Measurements from ENCODE around the gene CNPY4.

Gene CNPY4, protein sequence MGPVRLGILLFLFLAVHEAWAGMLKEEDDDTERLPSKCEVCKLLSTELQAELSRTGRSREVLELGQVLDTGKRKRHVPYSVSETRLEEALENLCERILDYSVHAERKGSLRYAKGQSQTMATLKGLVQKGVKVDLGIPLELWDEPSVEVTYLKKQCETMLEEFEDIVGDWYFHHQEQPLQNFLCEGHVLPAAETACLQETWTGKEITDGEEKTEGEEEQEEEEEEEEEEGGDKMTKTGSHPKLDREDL

DNA sequence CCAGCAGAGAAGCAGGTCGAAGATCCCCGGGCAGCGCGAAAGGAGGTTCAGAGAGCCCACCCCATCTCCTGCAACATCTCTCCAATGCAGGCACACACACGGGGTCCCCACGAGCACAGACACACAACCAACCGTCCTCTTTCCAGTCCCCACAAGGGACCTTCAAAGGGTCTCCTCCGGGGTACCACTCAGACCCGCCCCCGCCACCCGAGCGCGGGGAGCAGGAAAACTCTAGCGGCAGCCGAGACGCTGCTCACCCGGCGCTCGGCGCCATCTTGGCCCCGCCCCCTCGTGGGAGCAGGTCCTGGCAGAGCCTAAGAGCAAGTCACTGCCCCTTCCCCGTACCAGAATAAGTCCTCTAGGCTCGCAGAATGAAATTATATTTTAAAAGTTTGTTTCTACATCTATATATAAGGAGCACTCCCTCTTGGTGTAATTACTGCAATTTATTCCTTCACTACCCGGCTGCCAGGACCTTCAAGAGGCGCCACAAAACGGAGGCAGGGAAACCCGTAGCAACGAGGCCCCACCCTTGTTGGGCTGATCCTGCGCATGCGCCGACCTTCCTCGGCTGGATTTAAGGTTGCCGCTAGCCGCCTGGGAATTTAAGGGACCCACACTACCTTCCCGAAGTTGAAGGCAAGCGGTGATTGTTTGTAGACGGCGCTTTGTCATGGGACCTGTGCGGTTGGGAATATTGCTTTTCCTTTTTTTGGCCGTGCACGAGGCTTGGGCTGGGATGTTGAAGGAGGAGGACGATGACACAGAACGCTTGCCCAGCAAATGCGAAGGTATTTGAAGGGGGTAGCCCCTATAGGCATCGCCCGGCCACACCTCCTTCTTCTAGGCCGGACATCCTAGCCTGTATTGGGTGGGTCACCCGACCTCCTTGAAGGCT is at the start of gene CNPY4, which contains the start of gene TAF6:
TSS of gene CNPY4 (plus strand) at position 563 of the 898 bp plus-strand sequence. CDS start at position 674, 111 bp downstream.
TSS of gene TAF6 (minus strand) at position 287 of the 898 bp plus-strand sequence. CDS start 5,149 bp downstream, outside the sequence.
- Mint-ChIP-seq H3K4me1 (peaks cover 30% of the 10 kb centered on the region), H3K4me3 (peak within 1 kb of the TSS; percentile 94), H3K27me3 (no peaks in the 10 kb centered on the region), H3K36me3 (ENCODE audit: low read depth) (peaks cover 13% of the 10 kb centered on the region), H3K27ac (peak within 1 kb of the TSS; percentile 99), H3K9me3 (no peaks in the 10 kb centered on the region)
- DNase-seq (peak; percentile 95), ATAC-seq (peak; percentile 78)

DNA sequence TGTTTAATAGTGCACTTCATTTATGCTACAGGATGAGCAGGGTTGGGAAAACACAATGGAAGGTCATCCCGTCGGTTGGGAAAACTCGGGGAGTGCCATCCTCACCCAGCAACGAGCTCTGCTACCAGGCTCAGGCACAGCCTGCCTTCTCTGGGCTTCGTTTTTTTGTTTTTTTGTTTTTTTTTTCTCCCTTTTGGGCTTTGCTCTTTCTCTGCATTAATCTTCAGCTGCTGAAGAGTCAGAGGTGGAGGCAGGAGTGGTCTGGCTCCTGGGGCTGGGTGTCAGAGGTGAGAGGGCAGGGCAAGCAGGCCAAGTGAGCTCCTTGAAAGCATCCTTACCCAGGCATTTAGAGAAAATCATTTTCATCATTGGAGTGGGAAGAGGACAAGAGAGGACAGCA is 49.4 kb upstream of the CNPY4 start:
- Mint-ChIP-seq H3K27me3 (no peaks in the 10 kb centered on the region), H3K27ac (no peak overlapping the region), H3K36me3 (ENCODE audit: low read depth) (peaks cover 71% of the 10 kb centered on the region), H3K4me1 (no peaks in the 10 kb centered on the region), H3K9me3 (peaks cover 23% of the 10 kb centered on the region), H3K4me3 (no peak overlapping the region)
- ATAC-seq (no peak), DNase-seq (no peak)

GRCh38 chr7:100071018-100071723 is 48.3 kb upstream of the CNPY4 start:
- Mint-ChIP-seq H3K36me3 (ENCODE audit: low read depth) (peaks cover 81% of the 10 kb centered on the region), H3K27me3 (no peaks in the 10 kb centered on the region), H3K27ac (no peak overlapping the region), H3K4me1 (no peaks in the 10 kb centered on the region), H3K9me3 (peaks cover 23% of the 10 kb centered on the region), H3K4me3 (no peak overlapping the region)
- no peak for DNase-seq
- ATAC-seq = no peak

DNA sequence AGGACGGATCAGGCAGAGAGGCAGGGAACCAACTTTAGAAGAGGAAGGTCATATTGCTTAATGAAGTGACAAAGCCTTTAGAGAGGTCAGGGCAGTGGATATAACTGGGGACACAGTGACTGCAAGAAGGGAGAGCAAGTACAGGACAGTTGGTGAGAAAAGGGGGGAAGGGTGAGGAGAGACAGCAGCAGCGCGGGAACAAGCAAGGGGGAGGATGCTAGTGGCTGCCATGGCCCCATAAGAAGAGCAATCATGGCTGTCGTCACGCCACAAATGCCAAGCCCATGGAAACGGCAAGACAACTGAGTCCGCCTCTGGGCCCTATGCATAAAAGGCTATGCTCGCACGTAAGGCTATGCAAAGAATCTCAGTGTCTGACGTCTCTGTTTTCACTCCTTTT is 47.0 kb upstream of the CNPY4 start:
- peaks cover 85% of the 10 kb centered on the region for H3K36me3 Mint-ChIP-seq (ENCODE audit: low read depth)
- peaks cover 23% of the 10 kb centered on the region for H3K9me3 Mint-ChIP-seq
- H3K4me1 Mint-ChIP-seq = no peaks in the 10 kb centered on the region
- ATAC-seq = no peak
- H3K4me3 Mint-ChIP-seq = no peak overlapping the region
- DNase-seq = no peak
- no peaks in the 10 kb centered on the region for H3K27me3 Mint-ChIP-seq
- no peak overlapping the region for H3K27ac Mint-ChIP-seq

DNA sequence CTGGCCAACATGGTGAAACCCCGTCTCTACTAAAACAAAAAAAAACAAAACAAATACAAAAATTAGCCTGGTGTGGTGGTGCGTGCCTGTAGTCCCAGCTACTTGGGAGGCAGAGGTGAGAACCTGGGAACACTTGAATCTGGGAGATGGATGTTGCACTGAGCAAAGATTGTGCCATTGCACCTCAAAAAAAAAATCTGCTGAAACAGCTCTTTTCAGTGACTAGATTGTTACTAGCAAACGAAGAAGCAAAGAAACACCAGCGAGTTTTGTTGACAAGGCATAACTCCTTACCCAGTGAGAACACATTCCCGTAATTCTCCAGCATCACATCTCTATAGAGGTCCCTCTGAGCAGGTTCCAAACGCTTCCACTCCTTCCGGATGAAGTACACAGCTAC is 44.6 kb upstream of the CNPY4 start:
- peaks cover 7% of the 10 kb centered on the region for H3K4me1 Mint-ChIP-seq
- ATAC-seq (no peak), DNase-seq (no peak)
- no peak overlapping the region for H3K4me3 Mint-ChIP-seq
- peaks cover 78% of the 10 kb centered on the region for H3K36me3 Mint-ChIP-seq (ENCODE audit: low read depth)
- no peak overlapping the region for H3K27ac Mint-ChIP-seq
- H3K27me3 Mint-ChIP-seq = no peaks in the 10 kb centered on the region
- peaks cover 23% of the 10 kb centered on the region for H3K9me3 Mint-ChIP-seq

GRCh38 chr7:100075418-100075817 is 44.0 kb upstream of the CNPY4 start:
- H3K9me3 Mint-ChIP-seq = peaks cover 23% of the 10 kb centered on the region

DNA sequence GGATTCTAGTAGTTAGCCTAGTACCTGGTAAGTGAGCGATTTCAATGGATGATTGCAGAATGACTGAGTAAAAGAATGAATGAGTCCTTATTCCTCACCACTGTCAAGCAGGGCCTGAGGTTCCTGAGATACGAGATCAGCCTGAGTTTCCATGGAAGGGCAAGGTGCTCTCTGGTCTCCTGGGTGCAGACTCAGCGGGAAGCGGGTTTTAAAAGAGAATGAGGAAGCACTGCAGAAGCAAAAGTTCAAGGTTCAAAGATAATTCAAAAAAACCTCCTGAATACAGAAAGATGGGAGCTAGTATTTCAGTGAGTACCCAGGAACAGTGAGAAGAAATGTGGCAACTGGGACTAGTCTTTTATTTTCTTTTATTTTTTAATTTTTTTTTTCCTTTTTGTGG is 42.2 kb upstream of the CNPY4 start:
- peaks cover 59% of the 10 kb centered on the region for H3K36me3 Mint-ChIP-seq (ENCODE audit: low read depth)
- peaks cover 24% of the 10 kb centered on the region for H3K4me1 Mint-ChIP-seq
- H3K9me3 Mint-ChIP-seq = peaks cover 8% of the 10 kb centered on the region
- ATAC-seq = no peak
- no peak overlapping the region for H3K4me3 Mint-ChIP-seq
- no peak overlapping the region for H3K27ac Mint-ChIP-seq
- no peak for DNase-seq
- H3K27me3 Mint-ChIP-seq = no peaks in the 10 kb centered on the region

More at GRCh38 chr7:100075418-100075817, 44.0 kb upstream of the CNPY4 start:
- H3K36me3 Mint-ChIP-seq (ENCODE audit: low read depth) = peaks cover 72% of the 10 kb centered on the region
- no peaks in the 10 kb centered on the region for H3K27me3 Mint-ChIP-seq
- H3K4me1 Mint-ChIP-seq = peaks cover 13% of the 10 kb centered on the region
- DNase-seq (no peak), ATAC-seq (no peak)
- no peak overlapping the region for H3K27ac Mint-ChIP-seq
- no peak overlapping the region for H3K4me3 Mint-ChIP-seq

DNA sequence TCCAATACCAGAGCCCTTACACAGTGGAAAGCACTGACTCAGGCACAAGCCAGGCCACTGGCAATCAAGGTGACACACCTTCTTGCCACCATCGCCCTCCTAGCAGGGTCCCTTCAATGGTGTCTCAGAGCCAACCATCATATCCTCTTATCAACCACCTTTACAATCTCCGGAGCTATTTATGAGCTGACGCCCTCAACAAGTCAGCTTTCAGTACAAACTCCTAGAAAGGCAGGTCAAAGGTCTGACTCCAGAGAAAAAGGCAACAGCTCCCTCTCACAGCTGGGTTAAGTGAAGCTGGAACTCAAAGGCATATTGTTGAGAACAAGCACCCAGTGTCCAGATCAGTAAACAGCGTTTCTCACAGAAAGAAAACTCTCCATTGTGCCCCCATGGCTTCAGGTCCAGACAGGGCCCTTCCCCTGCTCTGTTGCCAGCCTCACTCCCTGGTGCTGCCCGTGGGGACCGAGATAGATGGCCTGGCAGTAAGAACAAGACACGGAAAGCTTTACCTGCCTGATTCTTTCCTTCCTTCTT is 40.3 kb upstream of the CNPY4 start:
- Mint-ChIP-seq H3K27ac (peak overlapping the region; percentile 29), H3K27me3 (no peaks in the 10 kb centered on the region), H3K4me1 (peaks cover 32% of the 10 kb centered on the region), H3K9me3 (no peaks in the 10 kb centered on the region), H3K36me3 (ENCODE audit: low read depth) (peaks cover 40% of the 10 kb centered on the region), H3K4me3 (no peak overlapping the region)
- ATAC-seq = no peak
- no peak for DNase-seq

DNA sequence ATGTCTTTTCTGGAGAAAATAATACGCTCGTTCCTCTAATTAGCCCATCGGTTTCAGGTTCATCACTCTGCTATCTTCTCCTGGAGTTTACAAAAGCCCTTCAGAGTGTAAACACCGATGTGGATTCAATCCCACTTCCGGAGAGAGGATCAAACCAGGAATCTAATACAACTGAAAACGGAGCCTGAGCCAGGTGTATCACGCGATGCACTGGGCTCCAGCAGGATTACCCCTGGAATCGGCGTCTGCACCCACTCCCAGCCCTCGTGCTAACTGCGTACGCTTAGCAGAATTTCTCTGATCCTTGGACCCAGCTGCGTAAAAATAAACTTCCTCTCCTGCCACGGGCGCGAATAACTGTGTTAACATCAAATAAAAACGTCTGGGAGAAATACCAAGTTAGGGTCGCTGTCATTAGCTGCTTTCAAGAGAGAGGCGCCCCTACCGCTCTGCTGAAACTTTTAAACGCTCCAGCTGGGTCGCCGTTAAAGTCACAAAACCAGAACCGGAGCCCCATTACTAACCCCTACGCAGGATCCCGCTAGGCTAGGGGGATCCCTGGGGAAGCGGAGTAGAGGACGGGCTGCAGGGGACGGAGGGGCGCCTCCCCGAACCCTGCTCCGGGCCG is 38.4 kb upstream of the CNPY4 start:
- ATAC-seq = no peak
- no peaks in the 10 kb centered on the region for H3K27me3 Mint-ChIP-seq
- no peak for DNase-seq

DNA sequence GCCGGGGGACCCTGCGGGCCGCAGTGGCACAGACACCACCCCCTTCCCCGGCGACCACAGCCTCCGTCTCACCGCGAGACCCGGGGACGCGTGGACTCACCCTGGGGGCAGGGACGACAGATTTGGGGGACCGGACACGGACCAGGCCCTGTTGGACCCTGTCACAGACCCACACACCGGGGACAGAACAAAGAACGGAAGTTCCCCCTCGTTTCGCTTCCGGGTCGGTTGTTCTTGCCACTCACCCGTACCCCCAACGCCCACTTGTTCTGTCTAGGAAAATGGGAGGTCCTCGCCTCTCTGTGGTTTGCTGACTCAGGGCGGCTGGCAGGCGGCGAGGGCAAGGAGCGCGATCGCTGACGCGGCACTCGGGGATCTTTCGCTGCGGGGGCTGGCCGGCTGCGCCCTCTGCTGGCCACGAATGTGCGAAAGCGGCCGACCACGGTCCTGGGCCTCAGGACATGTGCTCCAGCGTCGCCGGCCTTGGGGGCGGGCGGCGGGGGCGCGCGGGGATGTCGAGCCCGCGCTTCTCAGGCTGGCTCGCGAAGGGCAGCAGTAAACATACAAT is 37.8 kb upstream of the CNPY4 start, which contains the start of gene ZNF3:
TSS of gene ZNF3 (minus strand) at position 189 of the 568 bp plus-strand sequence. CDS start 4,366 bp downstream, outside the sequence.
- Mint-ChIP-seq H3K9me3 (no peaks in the 10 kb centered on the region), H3K4me3 (peak within 1 kb of the TSS; percentile 88), H3K27ac (peak within 1 kb of the TSS; percentile 91), H3K4me1 (peaks cover 32% of the 10 kb centered on the region), H3K36me3 (ENCODE audit: low read depth) (peaks cover 14% of the 10 kb centered on the region), H3K27me3 (no peaks in the 10 kb centered on the region)
- DNase-seq = peak; percentile 99
- peak; percentile 91 for ATAC-seq

More for the DNA sequence above, 38.4 kb upstream of the CNPY4 start:
- Mint-ChIP-seq H3K4me1 (peaks cover 32% of the 10 kb centered on the region), H3K27ac (peak overlapping the region; percentile 77), H3K4me3 (peak overlapping the region; percentile 88), H3K9me3 (no peaks in the 10 kb centered on the region), H3K36me3 (ENCODE audit: low read depth) (peaks cover 20% of the 10 kb centered on the region)

GRCh38 chr7:100082978-100083377 is 36.5 kb upstream of the CNPY4 start:
- H3K4me3 Mint-ChIP-seq = peak overlapping the region; percentile 88
- ATAC-seq (no peak), DNase-seq (no peak)
- no peaks in the 10 kb centered on the region for H3K9me3 Mint-ChIP-seq
- peaks cover 38% of the 10 kb centered on the region for H3K4me1 Mint-ChIP-seq
- peaks cover 8% of the 10 kb centered on the region for H3K36me3 Mint-ChIP-seq (ENCODE audit: low read depth)
- no peaks in the 10 kb centered on the region for H3K27me3 Mint-ChIP-seq
- peak overlapping the region; percentile 91 for H3K27ac Mint-ChIP-seq

DNA sequence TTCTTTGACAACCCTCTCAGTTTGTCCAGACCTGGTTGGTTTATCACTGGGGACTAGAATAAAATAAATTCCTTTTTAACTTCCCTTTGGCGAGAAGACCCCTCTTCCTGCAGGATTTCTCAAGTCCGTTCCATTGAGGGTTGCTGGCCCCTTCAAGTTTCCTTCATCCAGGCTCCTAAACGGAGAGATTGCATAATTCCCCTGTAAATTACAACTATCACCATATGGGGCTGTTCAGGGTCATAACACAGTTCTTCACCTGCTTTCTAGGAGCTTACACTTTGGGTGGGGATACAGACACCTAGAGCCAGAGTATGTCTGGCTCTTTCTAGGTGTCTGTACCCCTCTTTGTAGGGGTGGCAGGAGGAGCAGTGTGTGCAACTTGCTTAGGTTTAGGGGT is 33.9 kb upstream of the CNPY4 start:
- Mint-ChIP-seq H3K9me3 (no peaks in the 10 kb centered on the region), H3K4me3 (no peak overlapping the region), H3K4me1 (peaks cover 42% of the 10 kb centered on the region), H3K27ac (no peak overlapping the region), H3K27me3 (peaks cover 3% of the 10 kb centered on the region), H3K36me3 (ENCODE audit: low read depth) (peaks cover 13% of the 10 kb centered on the region)
- ATAC-seq (no peak), DNase-seq (no peak)

- Mint-ChIP-seq H3K9me3 (no peaks in the 10 kb centered on the region), H3K4me1 (peaks cover 48% of the 10 kb centered on the region), H3K27me3 (peaks cover 3% of the 10 kb centered on the region), H3K27ac (peak overlapping the region; percentile 73), H3K36me3 (ENCODE audit: low read depth) (peaks cover 24% of the 10 kb centered on the region), H3K4me3 (peak overlapping the region; percentile 19)
- DNase-seq (no peak), ATAC-seq (no peak)
Observed at GRCh38 chr7:100087055-100087750, 32.2 kb upstream of the CNPY4 start.
